ENCODE data around the gene EIF1AD. TPM values are rescaled to one million over a fixed set of nuclear protein-coding genes. Genes with fewer than 3 reads are reported as not detected.

EIF1AD gene
- 37.5 to 48.4 TPM (median 38.6 TPM) in 5 replicates for total RNA-seq (2022; extraction: Qiagen RNA extraction)

GRCh38 chr11:66001942-66002647, at the start of gene EIF1AD, which contains the start of gene BANF1:
TSS of gene EIF1AD (minus strand) at chr11:66002157. CDS start at chr11:66000389, 1,768 bp downstream.
TSS of gene BANF1 (plus strand) at chr11:66002503. CDS start at chr11:66003251, 748 bp downstream.

GRCh38 chr11:66048547-66049323, 46.8 kb upstream of the EIF1AD start, which contains the start of gene GAL3ST3:
TSS of gene GAL3ST3 (minus strand) at chr11:66049161. CDS start at chr11:66045415, 3,746 bp downstream.

GRCh38 chr11:66026017-66026529, 24.1 kb upstream of the EIF1AD start, which contains the start of gene CATSPER1:
TSS of gene CATSPER1 (minus strand) at chr11:66026479. CDS start at chr11:66026379, 100 bp downstream.

GRCh38 chr11:66011785-66012303, 9.9 kb upstream of the EIF1AD start, which contains the start of gene CST6:
TSS of gene CST6 (plus strand) at chr11:66012008. CDS start at chr11:66012045, 37 bp downstream.

GRCh38 chr11:65961267-65962140, 40.5 kb downstream of the EIF1AD start, which contains the start of gene SART1:
TSS of gene SART1 (plus strand) at chr11:65961734. CDS start at chr11:65961781, 47 bp downstream.

Other genes with a start within 250 kb of the EIF1AD start
- gene AP5B1, start 221.2 kb downstream of the EIF1AD start, total RNA-seq (2022; extraction: Qiagen RNA extraction) = 7.6 to 13.5 TPM (median 11.9 TPM) in 5 replicates
- 0.02 to 0.09 TPM (median 0.07 TPM) in 3 of 5 replicates, not detected in the others for gene OVOL1, start 215.1 kb downstream of the EIF1AD start, total RNA-seq (2022; extraction: Qiagen RNA extraction)
- 0.06 to 0.27 TPM (median 0.08 TPM) in 3 of 5 replicates, not detected in the others for gene SNX32, start 168.2 kb downstream of the EIF1AD start, total RNA-seq (2022; extraction: Qiagen RNA extraction)
- 1,930 to 2,323 TPM (median 2,279 TPM) in 5 replicates for gene CFL1, start 144.0 kb downstream of the EIF1AD start, total RNA-seq (2022; extraction: Qiagen RNA extraction)
- 25.2 to 36.4 TPM (median 34.5 TPM) in 5 replicates for gene MUS81, start 141.7 kb downstream of the EIF1AD start, total RNA-seq (2022; extraction: Qiagen RNA extraction)
- 0.77 to 1.4 TPM (median 1.2 TPM) in 5 replicates for gene EFEMP2, start 129.4 kb downstream of the EIF1AD start, total RNA-seq (2022; extraction: Qiagen RNA extraction)
- gene CTSW, start 122.3 kb downstream of the EIF1AD start, total RNA-seq (2022; extraction: Qiagen RNA extraction) = 0.06 to 0.16 TPM in 2 of 5 replicates, not detected in the others
- 71.8 to 97.2 TPM (median 89.4 TPM) in 5 replicates for gene FIBP, start 113.7 kb downstream of the EIF1AD start, total RNA-seq (2022; extraction: Qiagen RNA extraction)
- 24.4 to 53.2 TPM (median 49.6 TPM) in 5 replicates for gene CCDC85B, start 111.5 kb downstream of the EIF1AD start, total RNA-seq (2022; extraction: Qiagen RNA extraction)
- gene FOSL1, start 101.8 kb downstream of the EIF1AD start, total RNA-seq (2022; extraction: Qiagen RNA extraction) = 148 to 236 TPM (median 164 TPM) in 5 replicates
- 40.6 to 65.5 TPM (median 61.3 TPM) in 5 replicates for gene C11orf68, start 83.1 kb downstream of the EIF1AD start, total RNA-seq (2022; extraction: Qiagen RNA extraction)
- gene DRAP1, start 82.7 kb downstream of the EIF1AD start, total RNA-seq (2022; extraction: Qiagen RNA extraction) = 196 to 277 TPM (median 239 TPM) in 5 replicates
- not detected in 5 replicates for gene TSGA10IP, start 56.7 kb downstream of the EIF1AD start, total RNA-seq (2022; extraction: Qiagen RNA extraction)
- 46.6 to 64.2 TPM (median 61.5 TPM) in 5 replicates for gene SART1, start 40.4 kb downstream of the EIF1AD start, total RNA-seq (2022; extraction: Qiagen RNA extraction)
- gene BANF1, start 346 bp upstream of the EIF1AD start, total RNA-seq (2022; extraction: Qiagen RNA extraction) = 385 to 515 TPM (median 496 TPM) in 5 replicates
- not detected in 5 replicates for gene CST6, start 9.9 kb upstream of the EIF1AD start, total RNA-seq (2022; extraction: Qiagen RNA extraction)
- 1.4 to 1.9 TPM (median 1.8 TPM) in 5 replicates for gene CATSPER1, start 24.3 kb upstream of the EIF1AD start, total RNA-seq (2022; extraction: Qiagen RNA extraction)
- gene GAL3ST3, start 47.0 kb upstream of the EIF1AD start, total RNA-seq (2022; extraction: Qiagen RNA extraction) = not detected in 5 replicates
- 166 to 184 TPM (median 170 TPM) in 5 replicates for gene SF3B2, start 50.2 kb upstream of the EIF1AD start, total RNA-seq (2022; extraction: Qiagen RNA extraction)
- gene PACS1, start 68.1 kb upstream of the EIF1AD start, total RNA-seq (2022; extraction: Qiagen RNA extraction) = 48.9 to 85.2 TPM (median 76.8 TPM) in 5 replicates

All from A549 treated with CORT108297 at 1 μM for 4 hours (cell line).